ENCODE measurements around the gene ENDOV. TPM values are rescaled to one million over a fixed set of nuclear protein-coding genes. Genes with fewer than 3 reads are reported as not detected.

ENDOV gene
- total and polyA plus RNA-seq, 2 of the 13 experiments (the other 11 are each of a cell fraction or from before 2014, with no cell fraction given): 15.1 to 17.1 TPM

DNA sequence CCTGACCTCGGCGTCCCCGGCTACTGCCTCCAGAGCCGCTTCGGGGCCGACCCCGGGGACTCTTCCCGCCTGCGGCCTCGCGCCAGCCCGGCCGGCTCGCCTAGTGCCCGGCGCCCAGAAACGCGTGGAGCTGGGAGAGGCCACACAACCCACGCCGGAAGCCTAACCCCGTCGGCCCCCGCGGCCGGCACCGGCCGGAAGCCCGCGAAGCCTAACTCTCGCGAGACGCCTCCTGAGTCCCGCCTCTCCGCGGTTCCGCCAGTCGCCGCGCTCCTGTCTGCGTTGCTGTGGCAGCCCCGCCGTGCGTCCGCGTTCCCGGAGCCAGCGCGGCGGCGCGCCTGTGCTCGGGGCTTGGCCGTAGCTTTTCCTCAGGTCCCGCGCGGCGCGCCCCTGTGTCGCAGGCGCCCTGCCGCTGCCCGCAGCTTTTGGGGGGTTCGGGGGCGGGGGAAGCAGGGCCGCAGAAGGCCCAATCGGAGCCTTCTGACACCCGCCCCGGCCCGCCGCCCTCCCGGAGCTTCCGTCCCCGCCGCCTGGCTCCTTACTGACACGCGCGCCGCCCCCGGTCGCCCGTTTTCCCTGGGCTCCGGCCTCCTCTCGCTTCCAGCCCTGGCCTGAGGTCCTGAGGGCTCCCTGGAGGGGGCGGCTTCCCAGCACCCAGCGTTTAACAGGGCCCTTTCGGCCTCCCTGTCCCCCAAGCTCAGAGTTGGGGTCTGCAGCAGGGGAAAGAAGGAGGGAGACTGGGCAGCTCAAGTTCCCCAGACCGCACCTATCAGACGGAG, 39.8 kb downstream of the ENDOV start (continued):
- TF ChIP-seq HBP1 (CRISPR knock-in tag; IDR thresholded peaks at IDR 0.05; ENCODE audit: low read depth) (peak; percentile 78; the same call in 1 of the 2 replicates), THAP11 (CRISPR knock-in tag; IDR thresholded peaks at IDR 0.05) (peak; percentile 93), ZNF549 (CRISPR knock-in tag; IDR thresholded peaks at IDR 0.05) (no peak), ZFP36L2 (CRISPR knock-in tag; IDR thresholded peaks at IDR 0.05) (no peak), ZKSCAN8 (CRISPR knock-in tag; IDR thresholded peaks at IDR 0.05; ENCODE audit: borderline replicate concordance) (0 out of 2 replicates have a peak, but pooled peaks have one; percentile 7), ZNF446 (CRISPR knock-in tag; IDR thresholded peaks at IDR 0.05) (peak; percentile 75; the same call in 1 of the 2 replicates), KLF11 (CRISPR knock-in tag; IDR thresholded peaks at IDR 0.05) (no peak), KLF9 (CRISPR knock-in tag; IDR thresholded peaks at IDR 0.05; ENCODE audit: low read depth) (no peak), MYNN (CRISPR knock-in tag; IDR thresholded peaks at IDR 0.05; ENCODE audit: low read depth) (peak; percentile 64; the same call in 1 of the 2 replicates), ZFX (CRISPR knock-in tag; IDR thresholded peaks at IDR 0.05; ENCODE audit: low read depth) (peak; percentile 95), TBX2 (CRISPR knock-in tag; IDR thresholded peaks at IDR 0.05; ENCODE audit: borderline replicate concordance) (peak; percentile 67; the same call in 1 of the 2 replicates), PRDM15 (CRISPR knock-in tag; IDR thresholded peaks at IDR 0.05) (0 out of 2 replicates have a peak, but pooled peaks have one; percentile 52), ZBTB7B (CRISPR knock-in tag; IDR thresholded peaks at IDR 0.05) (no peak), ZNF282 (IDR thresholded peaks at IDR 0.05; ENCODE audit: partially characterized antibody) (no peak)
- TF ChIP-seq, protein P1, sequence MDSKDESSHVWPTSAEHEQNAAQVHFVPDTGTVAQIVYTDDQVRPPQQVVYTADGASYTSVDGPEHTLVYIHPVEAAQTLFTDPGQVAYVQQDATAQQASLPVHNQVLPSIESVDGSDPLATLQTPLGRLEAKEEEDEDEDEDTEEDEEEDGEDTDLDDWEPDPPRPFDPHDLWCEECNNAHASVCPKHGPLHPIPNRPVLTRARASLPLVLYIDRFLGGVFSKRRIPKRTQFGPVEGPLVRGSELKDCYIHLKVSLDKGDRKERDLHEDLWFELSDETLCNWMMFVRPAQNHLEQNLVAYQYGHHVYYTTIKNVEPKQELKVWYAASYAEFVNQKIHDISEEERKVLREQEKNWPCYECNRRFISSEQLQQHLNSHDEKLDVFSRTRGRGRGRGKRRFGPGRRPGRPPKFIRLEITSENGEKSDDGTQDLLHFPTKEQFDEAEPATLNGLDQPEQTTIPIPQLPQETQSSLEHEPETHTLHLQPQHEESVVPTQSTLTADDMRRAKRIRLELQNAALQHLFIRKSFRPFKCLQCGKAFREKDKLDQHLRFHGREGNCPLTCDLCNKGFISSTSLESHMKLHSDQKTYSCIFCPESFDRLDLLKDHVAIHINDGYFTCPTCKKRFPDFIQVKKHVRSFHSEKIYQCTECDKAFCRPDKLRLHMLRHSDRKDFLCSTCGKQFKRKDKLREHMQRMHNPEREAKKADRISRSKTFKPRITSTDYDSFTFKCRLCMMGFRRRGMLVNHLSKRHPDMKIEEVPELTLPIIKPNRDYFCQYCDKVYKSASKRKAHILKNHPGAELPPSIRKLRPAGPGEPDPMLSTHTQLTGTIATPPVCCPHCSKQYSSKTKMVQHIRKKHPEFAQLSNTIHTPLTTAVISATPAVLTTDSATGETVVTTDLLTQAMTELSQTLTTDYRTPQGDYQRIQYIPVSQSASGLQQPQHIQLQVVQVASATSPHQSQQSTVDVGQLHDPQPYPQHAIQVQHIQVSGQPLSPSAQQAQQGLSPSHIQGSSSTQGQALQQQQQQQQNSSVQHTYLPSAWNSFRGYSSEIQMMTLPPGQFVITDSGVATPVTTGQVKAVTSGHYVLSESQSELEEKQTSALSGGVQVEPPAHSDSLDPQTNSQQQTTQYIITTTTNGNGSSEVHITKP (CRISPR knock-in tag; IDR thresholded peaks at IDR 0.05; ENCODE audit: low read depth): 0 out of 2 replicates have a peak, but pooled peaks have one; percentile 12
- TF ChIP-seq, protein P2, sequence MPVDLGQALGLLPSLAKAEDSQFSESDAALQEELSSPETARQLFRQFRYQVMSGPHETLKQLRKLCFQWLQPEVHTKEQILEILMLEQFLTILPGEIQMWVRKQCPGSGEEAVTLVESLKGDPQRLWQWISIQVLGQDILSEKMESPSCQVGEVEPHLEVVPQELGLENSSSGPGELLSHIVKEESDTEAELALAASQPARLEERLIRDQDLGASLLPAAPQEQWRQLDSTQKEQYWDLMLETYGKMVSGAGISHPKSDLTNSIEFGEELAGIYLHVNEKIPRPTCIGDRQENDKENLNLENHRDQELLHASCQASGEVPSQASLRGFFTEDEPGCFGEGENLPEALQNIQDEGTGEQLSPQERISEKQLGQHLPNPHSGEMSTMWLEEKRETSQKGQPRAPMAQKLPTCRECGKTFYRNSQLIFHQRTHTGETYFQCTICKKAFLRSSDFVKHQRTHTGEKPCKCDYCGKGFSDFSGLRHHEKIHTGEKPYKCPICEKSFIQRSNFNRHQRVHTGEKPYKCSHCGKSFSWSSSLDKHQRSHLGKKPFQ (CRISPR knock-in tag; IDR thresholded peaks at IDR 0.05; ENCODE audit: insufficient replicate concordance): peak; percentile 88
- TF ChIP-seq, protein P3, sequence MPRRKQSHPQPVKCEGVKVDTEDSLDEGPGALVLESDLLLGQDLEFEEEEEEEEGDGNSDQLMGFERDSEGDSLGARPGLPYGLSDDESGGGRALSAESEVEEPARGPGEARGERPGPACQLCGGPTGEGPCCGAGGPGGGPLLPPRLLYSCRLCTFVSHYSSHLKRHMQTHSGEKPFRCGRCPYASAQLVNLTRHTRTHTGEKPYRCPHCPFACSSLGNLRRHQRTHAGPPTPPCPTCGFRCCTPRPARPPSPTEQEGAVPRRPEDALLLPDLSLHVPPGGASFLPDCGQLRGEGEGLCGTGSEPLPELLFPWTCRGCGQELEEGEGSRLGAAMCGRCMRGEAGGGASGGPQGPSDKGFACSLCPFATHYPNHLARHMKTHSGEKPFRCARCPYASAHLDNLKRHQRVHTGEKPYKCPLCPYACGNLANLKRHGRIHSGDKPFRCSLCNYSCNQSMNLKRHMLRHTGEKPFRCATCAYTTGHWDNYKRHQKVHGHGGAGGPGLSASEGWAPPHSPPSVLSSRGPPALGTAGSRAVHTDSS (CRISPR knock-in tag; conservative IDR thresholded peaks at IDR 0.05): no peak
